Astrocyte (in vitro differentiated cells and primary cell): ENCODE data around the gene RITA1. TPM values are rescaled to one million over a fixed set of nuclear protein-coding genes. Genes with fewer than 3 reads are reported as not detected.

Experiments
- DNase-seq: peaks from one replicate; pipeline ENCODE4 v3.0.0-alpha.2; 2010; ENCODE audit warnings: low read depth
- FAIRE-seq: peaks from 2 replicates; lab custom pipeline; 2011; peaks lifted over from hg19 to GRCh38; lab: Jason Lieb, UNC
- H2AFZ ChIP-seq: 2 replicates; pipeline ENCODE4 v1.6.0; 2012; ENCODE audit warnings: low read depth, low read length, inconsistent platforms
- H3K27ac ChIP-seq: 2 replicates; pipeline ENCODE4 v1.5.1; 2011; ENCODE audit warnings: low read depth, low read length, inconsistent platforms
- H3K27me3 ChIP-seq: 2 replicates; pipeline ENCODE4 v1.6.0; 2011; ENCODE audit warnings: low read length, inconsistent platforms; ENCODE audit not compliant: insufficient read depth
- H3K36me3 ChIP-seq: 2 replicates; pipeline ENCODE4 v1.5.1; 2011; ENCODE audit warnings: low read length, inconsistent platforms; ENCODE audit not compliant: insufficient read depth
- H3K4me1 ChIP-seq: 2 replicates; pipeline ENCODE4 v1.5.1; 2011; ENCODE audit warnings: low read length, inconsistent platforms; ENCODE audit not compliant: insufficient read depth
- H3K4me2 ChIP-seq: 2 replicates; pipeline ENCODE4 v1.6.0; 2012; ENCODE audit warnings: low read length, inconsistent platforms
- H3K4me3 ChIP-seq: 2 replicates; pipeline ENCODE4 v1.5.1; 2011; ENCODE audit warnings: low read depth, mild to moderate bottlenecking, low read length, inconsistent platforms; ENCODE audit not compliant: insufficient read depth
- H3K79me2 ChIP-seq: 2 replicates; pipeline ENCODE4 v1.6.0; 2012; ENCODE audit warnings: mild to moderate bottlenecking, low read length, inconsistent platforms; ENCODE audit not compliant: insufficient read depth
- H3K9ac ChIP-seq: 2 replicates; pipeline ENCODE4 v1.6.0; 2012; ENCODE audit warnings: mild to moderate bottlenecking, low read length, inconsistent platforms
- H3K9me3 ChIP-seq: 2 replicates; pipeline ENCODE4 v1.5.1; 2012; ENCODE audit warnings: low read depth, mild to moderate bottlenecking, low read length, inconsistent platforms; ENCODE audit not compliant: insufficient read depth
- H4K20me1 ChIP-seq: 2 replicates; pipeline ENCODE4 v1.6.0; 2012; ENCODE audit warnings: low read length, inconsistent platforms; ENCODE audit not compliant: insufficient read depth
- H3K27ac Mint-ChIP-seq: one replicate; pipeline ENCODE4 v1.8.0; 2021; ENCODE audit warnings: mild to moderate bottlenecking, mixed read lengths; ENCODE audit not compliant: unreplicated experiment
- H3K27me3 Mint-ChIP-seq: one replicate; pipeline ENCODE4 v1.8.0; 2021; ENCODE audit warnings: low read depth, mixed read lengths; ENCODE audit not compliant: unreplicated experiment
- H3K36me3 Mint-ChIP-seq: one replicate; pipeline ENCODE4 v1.8.0; 2021; ENCODE audit warnings: low read depth, mixed read lengths; ENCODE audit not compliant: unreplicated experiment
- H3K4me1 Mint-ChIP-seq: one replicate; pipeline ENCODE4 v1.8.0; 2021; ENCODE audit warnings: low read depth, mixed read lengths; ENCODE audit not compliant: unreplicated experiment
- H3K4me3 Mint-ChIP-seq: one replicate; pipeline ENCODE4 v1.8.0; 2021; ENCODE audit warnings: mild to moderate bottlenecking, moderate library complexity, mixed read lengths; ENCODE audit not compliant: unreplicated experiment
- H3K9me3 Mint-ChIP-seq: one replicate; pipeline ENCODE4 v1.8.0; 2021; ENCODE audit warnings: mild to moderate bottlenecking, mixed read lengths; ENCODE audit not compliant: unreplicated experiment
- EZH2 ChIP-seq: IDR thresholded peaks from 2 replicates; pipeline ENCODE4 v1.6.1; 2012; ENCODE audit warnings: mild to moderate bottlenecking, low read length, inconsistent platforms; ENCODE audit not compliant: insufficient read depth
- total RNA-seq: library from RNA; stranded (reverse); gene quantifications from 2 replicates; pipeline ENCODE4 v1.2.1, GENCODE V29; 2021
- TF ChIP-seq, protein P1 (sequence below): IDR thresholded peaks from 2 replicates; pipeline ENCODE4 v1.5.1; 2011; ENCODE audit warnings: low read depth, mild to moderate bottlenecking, inconsistent platforms, low read length, moderate library complexity; ENCODE audit not compliant: insufficient read depth

RITA1 gene
- total RNA-seq, 1 donor from 2014 or later = 23.5 TPM

DNA sequence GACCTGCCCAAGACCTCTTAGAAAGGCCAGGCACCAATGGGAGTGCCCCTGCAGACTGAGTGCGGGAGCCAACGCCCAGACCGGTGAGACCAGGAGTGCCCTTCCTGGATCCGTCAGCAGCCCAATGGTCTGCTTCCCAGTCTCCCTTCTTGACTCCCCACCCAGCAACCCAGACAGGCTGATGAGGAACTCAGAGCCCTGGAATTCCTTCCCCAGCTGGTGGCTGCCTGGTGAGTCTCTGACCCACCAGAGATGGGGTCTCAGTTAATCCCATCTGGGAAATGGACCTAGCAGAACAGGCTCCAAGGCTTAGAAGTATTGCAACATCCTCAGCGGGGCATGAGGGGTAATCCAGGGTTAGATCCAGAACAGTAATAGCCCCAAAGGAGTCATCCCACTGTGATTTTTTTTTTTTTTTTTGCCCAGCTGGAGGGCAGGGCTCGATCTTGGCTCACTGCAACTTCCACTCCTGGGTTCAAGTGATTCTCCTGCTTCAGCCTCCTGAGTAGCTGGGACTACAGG is 48.5 kb upstream of the RITA1 start:
- Mint-ChIP-seq H3K27ac (no peak overlapping the region), H3K4me1 (no peaks in the 10 kb centered on the region), H3K4me3 (no peak overlapping the region), H3K9me3 (peaks cover 3% of the 10 kb centered on the region), H3K27me3 (peaks cover 40% of the 10 kb centered on the region), H3K36me3 (no peaks in the 10 kb centered on the region)
- H3K27ac ChIP-seq = no peak overlapping the region
- TF ChIP-seq, protein P1, sequence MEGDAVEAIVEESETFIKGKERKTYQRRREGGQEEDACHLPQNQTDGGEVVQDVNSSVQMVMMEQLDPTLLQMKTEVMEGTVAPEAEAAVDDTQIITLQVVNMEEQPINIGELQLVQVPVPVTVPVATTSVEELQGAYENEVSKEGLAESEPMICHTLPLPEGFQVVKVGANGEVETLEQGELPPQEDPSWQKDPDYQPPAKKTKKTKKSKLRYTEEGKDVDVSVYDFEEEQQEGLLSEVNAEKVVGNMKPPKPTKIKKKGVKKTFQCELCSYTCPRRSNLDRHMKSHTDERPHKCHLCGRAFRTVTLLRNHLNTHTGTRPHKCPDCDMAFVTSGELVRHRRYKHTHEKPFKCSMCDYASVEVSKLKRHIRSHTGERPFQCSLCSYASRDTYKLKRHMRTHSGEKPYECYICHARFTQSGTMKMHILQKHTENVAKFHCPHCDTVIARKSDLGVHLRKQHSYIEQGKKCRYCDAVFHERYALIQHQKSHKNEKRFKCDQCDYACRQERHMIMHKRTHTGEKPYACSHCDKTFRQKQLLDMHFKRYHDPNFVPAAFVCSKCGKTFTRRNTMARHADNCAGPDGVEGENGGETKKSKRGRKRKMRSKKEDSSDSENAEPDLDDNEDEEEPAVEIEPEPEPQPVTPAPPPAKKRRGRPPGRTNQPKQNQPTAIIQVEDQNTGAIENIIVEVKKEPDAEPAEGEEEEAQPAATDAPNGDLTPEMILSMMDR = no peak
- no peak for TF ChIP-seq EZH2
- H3K9me3 ChIP-seq = no peaks in the 10 kb centered on the region
- FAIRE-seq (no peak), DNase-seq (no peak)
- H3K9ac ChIP-seq = no peak overlapping the region
- H3K4me2 ChIP-seq = no peak overlapping the region
- H3K27me3 ChIP-seq = peaks cover 9% of the 10 kb centered on the region
- no peak overlapping the region for H2AFZ ChIP-seq
- H3K79me2 ChIP-seq = no peaks in the 10 kb centered on the region
- peaks cover 4% of the 10 kb centered on the region for H3K4me1 ChIP-seq
- no peak overlapping the region for H3K4me3 ChIP-seq
- H3K36me3 ChIP-seq = no peaks in the 10 kb centered on the region
- no peaks in the 10 kb centered on the region for H4K20me1 ChIP-seq

DNA sequence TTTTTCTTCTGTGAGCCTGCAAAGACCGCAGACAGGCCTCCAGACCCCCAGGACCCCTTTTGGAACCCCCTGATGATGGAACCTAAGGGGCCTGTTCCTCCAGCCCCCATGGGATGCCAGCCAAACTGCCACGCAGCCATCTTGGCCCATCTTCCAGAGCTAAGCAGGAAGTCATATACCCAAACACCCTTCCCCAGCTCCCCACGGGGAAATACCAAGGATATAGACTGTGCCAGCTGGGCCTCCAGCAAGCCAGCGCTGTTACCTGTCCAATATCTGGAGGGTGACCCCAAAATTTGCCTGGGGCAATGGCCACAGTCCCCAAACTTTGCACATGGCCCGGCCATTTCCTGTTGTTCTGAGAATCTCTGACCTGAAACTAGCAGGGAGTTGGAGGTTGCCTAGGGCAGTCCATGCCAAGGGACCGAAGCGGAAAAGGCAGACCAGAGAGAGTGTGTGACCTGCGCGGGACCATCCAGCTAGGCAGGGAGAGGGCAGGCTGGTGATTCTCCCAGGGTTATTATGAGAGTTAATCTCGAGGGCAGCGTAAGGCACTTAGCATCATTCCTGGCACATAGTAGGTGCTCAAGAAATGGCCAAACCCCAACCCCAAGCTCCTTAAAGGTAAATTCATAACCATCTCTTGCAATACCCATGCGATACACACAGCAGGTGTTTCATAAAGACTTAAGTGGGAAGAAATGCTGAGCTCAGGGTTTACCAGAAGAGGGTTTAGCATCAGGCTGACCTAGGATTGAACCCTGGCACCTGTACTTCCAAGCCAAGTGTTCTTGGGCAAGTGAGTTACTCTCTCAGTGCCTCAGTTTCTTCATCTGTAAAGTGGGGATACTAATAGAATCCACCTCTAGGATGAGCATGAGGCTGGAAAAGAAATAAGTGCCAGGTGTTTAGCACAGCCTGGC is 47.4 kb upstream of the RITA1 start:
- Histone ChIP-seq H3K27ac (no peak overlapping the region), H3K27me3 (peaks cover 9% of the 10 kb centered on the region), H3K9me3 (no peaks in the 10 kb centered on the region), H3K4me2 (no peak overlapping the region), H3K79me2 (no peaks in the 10 kb centered on the region), H3K9ac (no peak overlapping the region), H3K4me3 (no peak overlapping the region), H3K4me1 (peaks cover 4% of the 10 kb centered on the region), H3K36me3 (no peaks in the 10 kb centered on the region), H2AFZ (no peak overlapping the region), H4K20me1 (no peaks in the 10 kb centered on the region)
- no peak overlapping the region for H3K27ac Mint-ChIP-seq
- no peaks in the 10 kb centered on the region for H3K9me3 Mint-ChIP-seq
- peaks cover 29% of the 10 kb centered on the region for H3K27me3 Mint-ChIP-seq
- FAIRE-seq (no peak), DNase-seq (no peak)
- no peaks in the 10 kb centered on the region for H3K36me3 Mint-ChIP-seq
- no peak overlapping the region for H3K4me3 Mint-ChIP-seq
- TF ChIP-seq, protein P1 = no peak
- no peak for TF ChIP-seq EZH2
- no peaks in the 10 kb centered on the region for H3K4me1 Mint-ChIP-seq

DNA sequence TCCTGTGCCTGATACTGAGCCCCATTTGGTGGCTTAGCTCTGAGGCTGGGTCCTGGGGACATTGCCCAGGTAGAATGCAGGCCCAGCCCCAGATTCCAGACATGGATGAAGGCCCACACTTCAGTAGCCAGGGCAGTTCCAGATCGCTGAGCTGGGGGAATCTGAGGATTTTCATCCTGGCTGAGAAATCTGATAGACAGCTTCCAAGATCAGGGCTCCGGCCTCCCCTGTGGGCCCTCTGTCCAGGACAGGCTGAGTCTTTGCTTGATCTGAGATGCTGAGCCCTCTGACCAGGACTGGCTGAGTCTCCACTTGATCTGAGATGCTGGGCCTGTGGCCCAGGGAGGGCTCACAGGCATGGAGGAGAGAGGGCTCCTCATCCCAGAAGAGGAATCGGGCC is 46.7 kb upstream of the RITA1 start:
- TF ChIP-seq EZH2 = no peak
- TF ChIP-seq, protein P1 = no peak
- Histone ChIP-seq H2AFZ (no peak overlapping the region), H3K27ac (no peak overlapping the region), H3K9ac (no peak overlapping the region), H4K20me1 (no peaks in the 10 kb centered on the region), H3K4me2 (no peak overlapping the region), H3K27me3 (peaks cover 9% of the 10 kb centered on the region), H3K36me3 (no peaks in the 10 kb centered on the region), H3K4me3 (no peak overlapping the region), H3K9me3 (no peaks in the 10 kb centered on the region), H3K79me2 (no peaks in the 10 kb centered on the region), H3K4me1 (peaks cover 4% of the 10 kb centered on the region)
- Mint-ChIP-seq H3K36me3 (no peaks in the 10 kb centered on the region), H3K4me3 (no peak overlapping the region), H3K4me1 (no peaks in the 10 kb centered on the region), H3K27me3 (peaks cover 29% of the 10 kb centered on the region), H3K9me3 (no peaks in the 10 kb centered on the region), H3K27ac (no peak overlapping the region)
- FAIRE-seq (no peak), DNase-seq (no peak)
